HK-2 (cell line): ENCODE measurements around the gene ULK1.

ENCODE experiments used
- DNase-seq: peaks from one replicate; pipeline ENCODE4 v3.0.0-alpha.2; 2018; ENCODE audit not compliant: unreplicated experiment

The ULK1 gene

GRCh38 chr12:131919366-131920156 is 25.1 kb downstream of the ULK1 start:
- no peak for DNase-seq

- DNase-seq = no peak
Measured at GRCh38 chr12:131920157-131920508, 25.7 kb downstream of the ULK1 start.

- DNase-seq = no peak
Measured at GRCh38 chr12:131920902-131921840, 26.7 kb downstream of the ULK1 start.

- no peak for DNase-seq
Measured at GRCh38 chr12:131921866-131922769, 27.7 kb downstream of the ULK1 start.

GRCh38 chr12:131922772-131923171 is 28.4 kb downstream of the ULK1 start:
- no peak for DNase-seq

DNA sequence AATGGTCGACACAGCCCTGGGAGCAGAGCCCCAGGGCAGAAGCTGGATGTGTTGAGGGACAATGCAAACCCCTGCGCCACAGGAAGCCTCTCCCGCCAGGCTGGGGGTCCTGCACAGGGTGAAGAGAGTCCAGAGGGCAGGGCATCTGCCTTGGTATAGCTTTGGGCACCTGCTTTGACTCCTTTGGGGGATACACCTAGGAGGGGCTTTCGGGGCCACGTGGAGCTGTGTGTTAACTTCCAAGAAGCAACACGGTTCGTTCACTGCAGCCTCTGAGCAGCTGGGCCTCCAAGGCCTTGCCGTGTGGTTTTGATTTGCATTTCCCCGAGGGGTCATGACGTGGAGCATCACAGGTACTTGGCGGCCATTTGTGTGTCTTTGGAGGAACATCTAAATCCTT is 28.8 kb downstream of the ULK1 start:
- DNase-seq = no peak

GRCh38 chr12:131927110-131928079 is 33.0 kb downstream of the ULK1 start:
- no peak for DNase-seq

GRCh38 chr12:131928080-131928710 is 33.8 kb downstream of the ULK1 start:
- DNase-seq = no peak

- peak; percentile 96 for DNase-seq
Measured at GRCh38 chr12:131928711-131929580, 34.5 kb downstream of the ULK1 start, which contains the start of gene PUS1. PUS1 (plus strand) TSS chr12:131929276; CDS start chr12:131929723, 447 bp downstream.

- DNase-seq = peak; percentile 49
Measured at GRCh38 chr12:131929581-131930456, 35.4 kb downstream of the ULK1 start.

GRCh38 chr12:131930510-131930909 is 36.1 kb downstream of the ULK1 start:
- DNase-seq = no peak

- no peak for DNase-seq
Measured at GRCh38 chr12:131933387-131933786, 39.0 kb downstream of the ULK1 start.

DNA sequence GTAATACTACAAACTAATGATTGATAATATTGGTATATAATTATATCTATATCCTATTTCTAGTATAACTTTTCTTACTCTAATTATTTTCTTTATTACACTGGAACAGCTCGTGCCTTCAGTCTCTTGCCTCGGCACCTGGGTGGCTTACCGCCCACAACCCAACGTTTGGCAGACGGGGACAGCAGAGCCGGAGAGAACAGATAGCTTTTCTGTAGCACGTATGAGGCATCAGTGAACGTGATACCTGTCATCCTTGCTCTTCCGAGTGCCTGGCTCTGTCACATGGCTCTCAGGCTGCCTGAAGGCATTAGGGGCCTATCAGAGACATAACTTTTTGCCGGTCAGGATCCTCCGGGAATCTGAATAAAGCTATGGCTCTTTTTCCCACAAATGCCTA is 40.1 kb downstream of the ULK1 start:
- DNase-seq = no peak

- DNase-seq = no peak
Measured at GRCh38 chr12:131938082-131938481, 43.7 kb downstream of the ULK1 start.

GRCh38 chr12:131939007-131939406 is 44.6 kb downstream of the ULK1 start:
- DNase-seq = no peak

- no peak for DNase-seq
Measured at GRCh38 chr12:131940141-131940547, 45.7 kb downstream of the ULK1 start.

DNA sequence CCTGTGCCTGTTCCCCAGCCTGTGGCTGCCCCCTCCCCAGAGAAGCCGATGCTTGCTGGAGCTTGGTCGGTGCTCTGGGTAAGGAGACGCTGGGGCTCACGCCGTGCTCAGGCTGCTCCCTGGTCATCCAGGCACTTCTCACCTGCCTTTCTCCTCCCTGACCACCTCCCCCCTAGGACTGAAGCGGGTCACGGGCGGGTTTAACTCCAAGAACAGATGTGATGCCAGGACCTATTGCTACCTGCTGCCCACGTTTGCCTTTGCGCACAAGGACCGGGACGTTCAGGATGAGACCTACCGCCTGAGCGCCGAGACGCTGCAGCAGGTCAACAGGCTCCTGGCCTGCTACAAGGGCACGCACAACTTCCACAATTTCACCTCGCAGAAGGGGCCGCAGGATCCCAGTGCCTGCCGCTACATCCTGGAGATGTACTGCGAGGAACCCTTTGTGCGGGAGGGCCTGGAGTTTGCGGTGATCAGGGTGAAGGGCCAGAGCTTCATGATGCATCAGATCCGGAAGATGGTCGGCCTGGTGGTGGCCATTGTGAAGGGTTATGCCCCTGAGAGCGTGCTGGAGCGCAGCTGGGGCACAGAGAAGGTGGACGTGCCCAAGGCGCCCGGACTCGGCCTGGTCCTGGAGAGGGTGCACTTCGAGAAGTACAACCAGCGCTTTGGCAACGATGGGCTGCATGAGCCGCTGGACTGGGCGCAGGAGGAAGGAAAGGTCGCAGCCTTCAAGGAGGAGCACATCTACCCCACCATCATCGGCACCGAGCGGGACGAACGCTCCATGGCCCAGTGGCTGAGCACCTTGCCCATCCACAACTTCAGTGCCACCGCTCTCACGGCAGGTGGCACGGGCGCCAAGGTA is 46.9 kb downstream of the ULK1 start:
- no peak for DNase-seq
